ENCODE measurements around the gene VPS39.

VPS39 gene

GRCh38 chr15:42201801-42202200, 6.3 kb downstream of the VPS39 start:
- Histone ChIP-seq H3K4me1 (ENCODE audit: low read length) (no peaks in the 10 kb centered on the region; the same call in 1 of the 2 replicates), H3K4me2 (ENCODE audit: low read length) (no peak overlapping the region), H3K79me2 (ENCODE audit: low read length) (peaks cover 7% of the 10 kb centered on the region), H3K27me3 (ENCODE audit: low read depth, low read length) (no peaks in the 10 kb centered on the region), H3K9ac (ENCODE audit: low read length) (no peak overlapping the region), H3K27ac (ENCODE audit: low read length) (no peak overlapping the region), H4K20me1 (ENCODE audit: insufficient read depth, low read length) (no peaks in the 10 kb centered on the region), H3K4me3 (ENCODE audit: low read length) (no peak overlapping the region), H3K36me3 (replicated peaks; ENCODE audit: low read depth, low read length) (peaks cover 16% of the 10 kb centered on the region), H2AFZ (ENCODE audit: low read depth, low read length) (no peak overlapping the region), H3K9me3 (ENCODE audit: insufficient read depth, low read length) (no peaks in the 10 kb centered on the region)
- TF ChIP-seq CTCF (IDR thresholded peaks at IDR 0.05; ENCODE audit: low read depth, low read length) = no peak
- TF ChIP-seq EZH2phosphoT487 (IDR thresholded peaks at IDR 0.05; ENCODE audit: low read depth) = no peak

- Histone ChIP-seq H3K4me2 (ENCODE audit: low read length) (no peak overlapping the region), H3K9me3 (ENCODE audit: insufficient read depth, low read length) (no peaks in the 10 kb centered on the region), H4K20me1 (ENCODE audit: insufficient read depth, low read length) (no peaks in the 10 kb centered on the region), H3K9ac (ENCODE audit: low read length) (no peak overlapping the region), H3K79me2 (ENCODE audit: low read length) (peaks cover 3% of the 10 kb centered on the region), H3K4me1 (ENCODE audit: low read length) (no peaks in the 10 kb centered on the region; the same call in 1 of the 2 replicates), H3K4me3 (ENCODE audit: low read length) (no peak overlapping the region), H3K27me3 (ENCODE audit: low read depth, low read length) (no peaks in the 10 kb centered on the region), H3K27ac (ENCODE audit: low read length) (no peak overlapping the region), H2AFZ (ENCODE audit: low read depth, low read length) (no peak overlapping the region), H3K36me3 (replicated peaks; ENCODE audit: low read depth, low read length) (peaks cover 22% of the 10 kb centered on the region)
- TF ChIP-seq EZH2phosphoT487 (IDR thresholded peaks at IDR 0.05; ENCODE audit: low read depth) = no peak
- no peak for TF ChIP-seq CTCF (IDR thresholded peaks at IDR 0.05; ENCODE audit: low read depth, low read length)
Measured at GRCh38 chr15:42199126-42199525, 9.0 kb downstream of the VPS39 start.

GRCh38 chr15:42198516-42198915, 9.6 kb downstream of the VPS39 start:
- Histone ChIP-seq H3K4me3 (ENCODE audit: low read length) (no peak overlapping the region), H3K36me3 (replicated peaks; ENCODE audit: low read depth, low read length) (peaks cover 26% of the 10 kb centered on the region)

GRCh38 chr15:42194513-42194912, 13.6 kb downstream of the VPS39 start:
- Histone ChIP-seq H3K4me1 (ENCODE audit: low read length) (peaks cover 44% of the 10 kb centered on the region), H2AFZ (ENCODE audit: low read depth, low read length) (no peak overlapping the region), H3K36me3 (replicated peaks; ENCODE audit: low read depth, low read length) (peaks cover 27% of the 10 kb centered on the region), H3K4me2 (ENCODE audit: low read length) (no peak overlapping the region), H3K79me2 (ENCODE audit: low read length) (peaks cover 3% of the 10 kb centered on the region), H4K20me1 (ENCODE audit: insufficient read depth, low read length) (no peaks in the 10 kb centered on the region), H3K27ac (ENCODE audit: low read length) (no peak overlapping the region), H3K4me3 (ENCODE audit: low read length) (no peak overlapping the region), H3K9me3 (ENCODE audit: insufficient read depth, low read length) (no peaks in the 10 kb centered on the region), H3K9ac (ENCODE audit: low read length) (no peak overlapping the region), H3K27me3 (ENCODE audit: low read depth, low read length) (no peaks in the 10 kb centered on the region)
- no peak for TF ChIP-seq EZH2phosphoT487 (IDR thresholded peaks at IDR 0.05; ENCODE audit: low read depth)
- TF ChIP-seq CTCF (IDR thresholded peaks at IDR 0.05; ENCODE audit: low read depth, low read length) = no peak

More at GRCh38 chr15:42198516-42198915, 9.6 kb downstream of the VPS39 start:
- Histone ChIP-seq H3K27ac (ENCODE audit: low read length) (no peak overlapping the region), H3K4me1 (ENCODE audit: low read length) (peaks cover 6% of the 10 kb centered on the region), H3K9me3 (ENCODE audit: insufficient read depth, low read length) (no peaks in the 10 kb centered on the region), H4K20me1 (ENCODE audit: insufficient read depth, low read length) (no peaks in the 10 kb centered on the region), H3K9ac (ENCODE audit: low read length) (no peak overlapping the region), H3K27me3 (ENCODE audit: low read depth, low read length) (no peaks in the 10 kb centered on the region), H2AFZ (ENCODE audit: low read depth, low read length) (no peak overlapping the region), H3K79me2 (ENCODE audit: low read length) (peaks cover 3% of the 10 kb centered on the region), H3K4me2 (ENCODE audit: low read length) (no peak overlapping the region)
- TF ChIP-seq EZH2phosphoT487 (IDR thresholded peaks at IDR 0.05; ENCODE audit: low read depth) = no peak
- TF ChIP-seq CTCF (IDR thresholded peaks at IDR 0.05; ENCODE audit: low read depth, low read length) = no peak
